ENCODE results near the gene CNRIP1. TPM values are rescaled to one million over a fixed set of nuclear protein-coding genes. Genes with fewer than 3 reads are reported as not detected.

Gene CNRIP1
- total RNA-seq, 1 donor from 2014 or later = 8.0 TPM

- H3K36me3 ChIP-seq = no peaks in the 10 kb centered on the region
- no peaks in the 10 kb centered on the region for H3K9me3 ChIP-seq (replicated peaks)
- DNase-seq = no peak
- H3K27ac ChIP-seq (replicated peaks) = no peak overlapping the region
- no peak for TF ChIP-seq CTCF (IDR thresholded peaks at IDR 0.05; ENCODE audit: borderline replicate concordance)
- H3K4me1 ChIP-seq = no peaks in the 10 kb centered on the region
- peaks cover 26% of the 10 kb centered on the region for H3K27me3 ChIP-seq (ENCODE audit: low read depth)
- no peak overlapping the region for H3K4me3 ChIP-seq
- intact Hi-C loops (cut with micrococcal nuclease) = no loop called here
Observed at GRCh38 chr2:68328901-68329300, 9.2 kb upstream of the CNRIP1 start.

GRCh38 chr2:68325056-68325455, 5.3 kb upstream of the CNRIP1 start:
- intact Hi-C loops (cut with micrococcal nuclease) = no loop called here
- peaks cover 26% of the 10 kb centered on the region for H3K27me3 ChIP-seq (ENCODE audit: low read depth)
- no peaks in the 10 kb centered on the region for H3K9me3 ChIP-seq (replicated peaks)
- H3K36me3 ChIP-seq = no peaks in the 10 kb centered on the region
- no peak overlapping the region for H3K27ac ChIP-seq (replicated peaks)
- peaks cover 5% of the 10 kb centered on the region for H3K4me1 ChIP-seq
- DNase-seq = no peak
- TF ChIP-seq CTCF (IDR thresholded peaks at IDR 0.05; ENCODE audit: borderline replicate concordance) = no peak
- no peak overlapping the region for H3K4me3 ChIP-seq

GRCh38 chr2:68320118-68320641, 431 bp upstream of the CNRIP1 start:
- no peak for DNase-seq
- peak overlapping the region; percentile 97 for H3K27ac ChIP-seq (replicated peaks)
- peaks cover 14% of the 10 kb centered on the region for H3K36me3 ChIP-seq
- TF ChIP-seq CTCF (IDR thresholded peaks at IDR 0.05; ENCODE audit: borderline replicate concordance) = no peak
- peak overlapping the region; percentile 88 for H3K4me3 ChIP-seq
- peaks cover 45% of the 10 kb centered on the region for H3K4me1 ChIP-seq
- peaks cover 22% of the 10 kb centered on the region for H3K27me3 ChIP-seq (ENCODE audit: low read depth)
- intact Hi-C loops (cut with micrococcal nuclease) = no loop called here
- H3K9me3 ChIP-seq (replicated peaks) = no peaks in the 10 kb centered on the region

- H3K27me3 ChIP-seq (ENCODE audit: low read depth) = peaks cover 22% of the 10 kb centered on the region
- TF ChIP-seq CTCF (IDR thresholded peaks at IDR 0.05; ENCODE audit: borderline replicate concordance) = no peak
- peaks cover 6% of the 10 kb centered on the region for H3K9me3 ChIP-seq (replicated peaks)
- intact Hi-C loops (cut with micrococcal nuclease) = no loop called here
- peak overlapping the region; percentile 97 for H3K27ac ChIP-seq (replicated peaks)
- DNase-seq = peak; percentile 38
- H3K36me3 ChIP-seq = peaks cover 21% of the 10 kb centered on the region
- peaks cover 45% of the 10 kb centered on the region for H3K4me1 ChIP-seq
- H3K4me3 ChIP-seq = peak overlapping the region; percentile 88
Observed at GRCh38 chr2:68318914-68319397, 793 bp downstream of the CNRIP1 start.

GRCh38 chr2:68317971-68318913, 1.5 kb downstream of the CNRIP1 start:
- peak overlapping the region; percentile 97 for H3K27ac ChIP-seq (replicated peaks)
- H3K9me3 ChIP-seq (replicated peaks) = peaks cover 7% of the 10 kb centered on the region
- no peak for TF ChIP-seq CTCF (IDR thresholded peaks at IDR 0.05; ENCODE audit: borderline replicate concordance)
- H3K27me3 ChIP-seq (ENCODE audit: low read depth) = peaks cover 22% of the 10 kb centered on the region
- intact Hi-C loops (cut with micrococcal nuclease) = no loop called here
- H3K4me1 ChIP-seq = peaks cover 45% of the 10 kb centered on the region
- peaks cover 26% of the 10 kb centered on the region for H3K36me3 ChIP-seq
- peak overlapping the region; percentile 88 for H3K4me3 ChIP-seq
- peak; percentile 26 for DNase-seq

Measured in left ventricle myocardium inferior (tissue), 1 donor.